Natural killer cell (primary cell): ENCODE data around the gene TSPAN18. TPM values are rescaled to one million over a fixed set of nuclear protein-coding genes. Genes with fewer than 3 reads are reported as not detected.

Experiments used
- ATAC-seq, 3 donors: fragments of 150-1000 bp in 2 of 3; fragments of 200-7000 bp in 1 of 3; cut with Tn5 transposase; 1 replicate in 1 of 3; 2 replicates in 2 of 3; pipeline ENCODE4 v1.10.0; 2021; ENCODE audit warnings: mild to moderate bottlenecking in 2 of 3, moderate library complexity in 2 of 3
- DNase-seq, 2 donors: peaks; one replicate each; pipeline versions ENCODE4 v3.0.0 to v3.0.0-alpha.2; 2013 to 2021; ENCODE audit warnings: mixed read lengths in 1 of 2
- H3K27ac ChIP-seq: one replicate; pipeline ENCODE4 v1.5.1; 2013; ENCODE audit warnings: mild to moderate bottlenecking, low read length
- H3K27me3 ChIP-seq: one replicate; pipeline ENCODE4 v1.6.1; 2013; ENCODE audit warnings: low read length; ENCODE audit not compliant: control insufficient read depth, insufficient read depth
- H3K36me3 ChIP-seq: one replicate; pipeline ENCODE4 v1.6.1; 2013; ENCODE audit warnings: low read length; ENCODE audit not compliant: control insufficient read depth, insufficient read depth
- H3K4me1 ChIP-seq: one replicate; pipeline ENCODE4 v1.6.1; 2013; ENCODE audit warnings: low read length; ENCODE audit not compliant: control insufficient read depth, insufficient read depth
- H3K4me3 ChIP-seq: one replicate; pipeline ENCODE4 v1.5.1; 2013; ENCODE audit warnings: low read length
- H3K9me3 ChIP-seq: one replicate; pipeline ENCODE4 v1.6.1; 2013; ENCODE audit warnings: low read length; ENCODE audit not compliant: control insufficient read depth, insufficient read depth
- H3K27ac Mint-ChIP-seq, 2 donors: one replicate each; pipeline ENCODE4 v1.8.0; 2022; ENCODE audit warnings: mild to moderate bottlenecking in 2 of 2, mixed read lengths in 2 of 2, moderate library complexity in 1 of 2
- H3K27me3 Mint-ChIP-seq, 2 donors: one replicate each; pipeline ENCODE4 v1.8.0; 2022; ENCODE audit warnings: low read depth in 2 of 2, mixed read lengths in 2 of 2
- H3K36me3 Mint-ChIP-seq: one replicate; pipeline ENCODE4 v1.8.0; 2022; ENCODE audit warnings: mixed read lengths
- H3K4me1 Mint-ChIP-seq, 2 donors: one replicate each; pipeline ENCODE4 v1.8.0; 2022; ENCODE audit warnings: mixed read lengths in 2 of 2
- H3K4me3 Mint-ChIP-seq: one replicate; pipeline ENCODE4 v1.8.0; 2022; ENCODE audit warnings: mild to moderate bottlenecking, moderate library complexity, mixed read lengths
- H3K9me3 Mint-ChIP-seq, 2 donors: one replicate each; pipeline ENCODE4 v1.8.0; 2022; ENCODE audit warnings: mixed read lengths in 2 of 2
- WGBS: methylation state at CpG from one replicate; pipeline ENCODE4 v1.1.7; 2013; ENCODE audit warnings: missing lambda C conversion rate; ENCODE audit not compliant: insufficient coverage; 5-methylcytosine and 5-hydroxymethylcytosine counted together
- intact Hi-C: fragments of 100-400 bp; cut with micrococcal nuclease; formaldehyde crosslinking; loops from one replicate; pipeline ENCODE4 v1.14.2; 2022
- total RNA-seq, 4 donors: library from RNA; stranded (reverse); fragments of 120-200 nt in 1 of 4; gene quantifications; one replicate each; pipeline versions ENCODE4 v1.2.3 to v1.2.4, GENCODE V29; 2013 to 2022
- TF ChIP-seq, protein P1 (sequence below): fragments of 200-600 bp; IDR thresholded peaks from one replicate; pipeline ENCODE4 v1.8.0; 2022; ENCODE audit warnings: antibody characterized with exemption

TSPAN18 gene
- total RNA-seq, 3 donors from 2014 or later (not counting 1 experiment from before 2014, with no cell fraction given) = 1.9 to 2.4 (median 2.3) TPM

- H3K9me3 ChIP-seq = no peaks in the 10 kb centered on the region
- no peaks in the 10 kb centered on the region for H3K27me3 ChIP-seq
- no peak for ATAC-seq
- H3K36me3 ChIP-seq = no peaks in the 10 kb centered on the region
- no peaks in the 10 kb centered on the region for H3K4me1 Mint-ChIP-seq
- H3K9me3 Mint-ChIP-seq = no peaks in the 10 kb centered on the region
- TF ChIP-seq, protein P1, sequence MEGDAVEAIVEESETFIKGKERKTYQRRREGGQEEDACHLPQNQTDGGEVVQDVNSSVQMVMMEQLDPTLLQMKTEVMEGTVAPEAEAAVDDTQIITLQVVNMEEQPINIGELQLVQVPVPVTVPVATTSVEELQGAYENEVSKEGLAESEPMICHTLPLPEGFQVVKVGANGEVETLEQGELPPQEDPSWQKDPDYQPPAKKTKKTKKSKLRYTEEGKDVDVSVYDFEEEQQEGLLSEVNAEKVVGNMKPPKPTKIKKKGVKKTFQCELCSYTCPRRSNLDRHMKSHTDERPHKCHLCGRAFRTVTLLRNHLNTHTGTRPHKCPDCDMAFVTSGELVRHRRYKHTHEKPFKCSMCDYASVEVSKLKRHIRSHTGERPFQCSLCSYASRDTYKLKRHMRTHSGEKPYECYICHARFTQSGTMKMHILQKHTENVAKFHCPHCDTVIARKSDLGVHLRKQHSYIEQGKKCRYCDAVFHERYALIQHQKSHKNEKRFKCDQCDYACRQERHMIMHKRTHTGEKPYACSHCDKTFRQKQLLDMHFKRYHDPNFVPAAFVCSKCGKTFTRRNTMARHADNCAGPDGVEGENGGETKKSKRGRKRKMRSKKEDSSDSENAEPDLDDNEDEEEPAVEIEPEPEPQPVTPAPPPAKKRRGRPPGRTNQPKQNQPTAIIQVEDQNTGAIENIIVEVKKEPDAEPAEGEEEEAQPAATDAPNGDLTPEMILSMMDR = no peak
- no peak overlapping the region for H3K4me3 ChIP-seq
- no peak overlapping the region for H3K4me3 Mint-ChIP-seq
- WGBS = 86% methylated on average over 2 of the region's 3 CpGs
- no peak for DNase-seq
- H3K27me3 Mint-ChIP-seq = peaks cover 0 to 35% of the 10 kb centered on the region in 2 donors
- H3K27ac ChIP-seq = no peak overlapping the region
- intact Hi-C loops = no loop called here
- no peak overlapping the region for H3K27ac Mint-ChIP-seq
- peaks cover 21% of the 10 kb centered on the region for H3K4me1 ChIP-seq
- H3K36me3 Mint-ChIP-seq = no peaks in the 10 kb centered on the region
These were observed 232.3 kb downstream of the TSPAN18 start for GRCh38 chr11:44959064-44959463.

GRCh38 chr11:44960200-44960845, 233.6 kb downstream of the TSPAN18 start:
- 52% methylated on average over 7 of the region's 7 CpGs for WGBS
- H3K36me3 Mint-ChIP-seq = no peaks in the 10 kb centered on the region
- no peaks in the 10 kb centered on the region for H3K4me1 Mint-ChIP-seq
- no peaks in the 10 kb centered on the region for H3K36me3 ChIP-seq
- no peaks in the 10 kb centered on the region for H3K9me3 Mint-ChIP-seq
- peaks cover 0 to 26% of the 10 kb centered on the region in 2 donors for H3K27me3 Mint-ChIP-seq
- H3K4me1 ChIP-seq = peaks cover 10% of the 10 kb centered on the region
- H3K4me3 Mint-ChIP-seq = no peak overlapping the region
- H3K4me3 ChIP-seq = no peak overlapping the region
- DNase-seq (no peak), ATAC-seq (no peak)
- no peak overlapping the region for H3K27ac ChIP-seq
- TF ChIP-seq, protein P1 = no peak
- no peaks in the 10 kb centered on the region for H3K9me3 ChIP-seq
- no peak overlapping the region for H3K27ac Mint-ChIP-seq
- intact Hi-C loops = no loop called here
- H3K27me3 ChIP-seq = no peaks in the 10 kb centered on the region

- intact Hi-C loops = no loop called here
- DNase-seq (no peak), ATAC-seq (no peak)
- WGBS = 86% methylated on average over 3 of the region's 3 CpGs
- TF ChIP-seq, protein P1 = no peak
- Histone ChIP-seq H3K9me3 (no peaks in the 10 kb centered on the region), H3K27me3 (no peaks in the 10 kb centered on the region), H3K36me3 (no peaks in the 10 kb centered on the region), H3K4me1 (no peaks in the 10 kb centered on the region), H3K27ac (no peak overlapping the region), H3K4me3 (no peak overlapping the region)
- Mint-ChIP-seq H3K4me1 (no peaks in the 10 kb centered on the region), H3K9me3 (no peaks in the 10 kb centered on the region), H3K27ac (no peak overlapping the region), H3K36me3 (no peaks in the 10 kb centered on the region), H3K27me3 (peaks cover 0 to 14% of the 10 kb centered on the region in 2 donors), H3K4me3 (no peak overlapping the region)
These were observed 235.7 kb downstream of the TSPAN18 start for GRCh38 chr11:44962464-44962863.

DNA sequence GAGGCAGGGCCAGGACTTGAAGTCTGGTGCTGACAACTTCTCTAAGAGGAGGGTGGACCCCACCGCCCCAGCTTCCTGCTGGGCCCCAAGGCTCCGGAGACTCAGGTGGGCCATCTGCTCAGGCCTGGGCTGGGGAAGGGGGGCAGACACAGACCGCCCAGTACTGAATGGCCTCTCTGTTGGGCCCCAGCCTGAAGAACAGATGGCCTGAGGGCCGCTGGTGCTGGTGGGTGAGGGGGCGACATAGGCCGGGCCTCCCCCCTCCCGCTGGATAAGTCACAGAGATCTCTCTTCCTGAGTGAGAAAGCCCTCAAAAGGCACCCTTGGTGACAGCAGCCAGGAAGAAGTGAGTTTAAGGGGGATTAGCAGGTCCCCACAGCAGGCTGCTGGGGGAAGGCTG, 236.4 kb downstream of the TSPAN18 start:
- Mint-ChIP-seq H3K36me3 (no peaks in the 10 kb centered on the region), H3K27me3 (peaks cover 0 to 10% of the 10 kb centered on the region in 2 donors), H3K4me1 (no peaks in the 10 kb centered on the region), H3K9me3 (no peaks in the 10 kb centered on the region), H3K27ac (no peak overlapping the region), H3K4me3 (no peak overlapping the region)
- ATAC-seq (no peak), DNase-seq (no peak)
- WGBS = 75% methylated on average over 7 of the region's 7 CpGs
- no peaks in the 10 kb centered on the region for H3K36me3 ChIP-seq
- H3K4me3 ChIP-seq = no peak overlapping the region
- H3K27me3 ChIP-seq = no peaks in the 10 kb centered on the region
- no peaks in the 10 kb centered on the region for H3K4me1 ChIP-seq
- H3K9me3 ChIP-seq = no peaks in the 10 kb centered on the region
- no peak overlapping the region for H3K27ac ChIP-seq
- intact Hi-C loops = no loop called here
- TF ChIP-seq, protein P1 = no peak
